ENCODE measurements around the gene ATP5PD.

Gene ATP5PD

GRCh38 chr17:75003070-75003956, 43.5 kb downstream of the ATP5PD start:
- no peak for DNase-seq (ENCODE audit: extremely low read depth, low read depth)
- TF ChIP-seq, protein P1, sequence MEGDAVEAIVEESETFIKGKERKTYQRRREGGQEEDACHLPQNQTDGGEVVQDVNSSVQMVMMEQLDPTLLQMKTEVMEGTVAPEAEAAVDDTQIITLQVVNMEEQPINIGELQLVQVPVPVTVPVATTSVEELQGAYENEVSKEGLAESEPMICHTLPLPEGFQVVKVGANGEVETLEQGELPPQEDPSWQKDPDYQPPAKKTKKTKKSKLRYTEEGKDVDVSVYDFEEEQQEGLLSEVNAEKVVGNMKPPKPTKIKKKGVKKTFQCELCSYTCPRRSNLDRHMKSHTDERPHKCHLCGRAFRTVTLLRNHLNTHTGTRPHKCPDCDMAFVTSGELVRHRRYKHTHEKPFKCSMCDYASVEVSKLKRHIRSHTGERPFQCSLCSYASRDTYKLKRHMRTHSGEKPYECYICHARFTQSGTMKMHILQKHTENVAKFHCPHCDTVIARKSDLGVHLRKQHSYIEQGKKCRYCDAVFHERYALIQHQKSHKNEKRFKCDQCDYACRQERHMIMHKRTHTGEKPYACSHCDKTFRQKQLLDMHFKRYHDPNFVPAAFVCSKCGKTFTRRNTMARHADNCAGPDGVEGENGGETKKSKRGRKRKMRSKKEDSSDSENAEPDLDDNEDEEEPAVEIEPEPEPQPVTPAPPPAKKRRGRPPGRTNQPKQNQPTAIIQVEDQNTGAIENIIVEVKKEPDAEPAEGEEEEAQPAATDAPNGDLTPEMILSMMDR (IDR thresholded peaks at IDR 0.05; ENCODE audit: low read depth, low read length, missing control alignments): no peak
- H3K4me3 ChIP-seq (replicated peaks; ENCODE audit: low read depth, low read length): no peak overlapping the region

GRCh38 chr17:75001915-75002843, 44.6 kb downstream of the ATP5PD start:
- no peak for DNase-seq (ENCODE audit: extremely low read depth, low read depth)
- H3K4me3 ChIP-seq (replicated peaks; ENCODE audit: low read depth, low read length): no peak overlapping the region
- TF ChIP-seq, protein P1 (IDR thresholded peaks at IDR 0.05; ENCODE audit: low read depth, low read length, missing control alignments): no peak

DNA sequence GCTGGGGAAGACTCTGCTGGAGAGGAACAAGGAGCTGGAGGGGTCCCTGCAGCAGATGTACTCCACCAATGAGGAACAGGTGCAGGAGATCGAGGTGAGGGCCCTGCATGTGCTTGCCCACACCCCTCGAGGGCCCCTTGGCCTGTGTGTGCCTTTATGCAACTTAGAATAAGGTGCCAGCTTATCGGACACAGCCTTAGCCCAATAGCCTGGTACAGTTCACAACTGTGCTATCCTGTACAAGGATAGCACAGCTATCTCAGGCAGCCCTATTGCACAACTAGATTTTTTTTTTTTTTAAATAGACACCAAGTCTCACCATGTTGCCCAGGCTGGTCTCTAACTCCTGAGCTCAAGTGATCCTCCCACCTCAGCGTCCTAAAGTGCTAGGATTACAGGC, 47.2 kb downstream of the ATP5PD start:
- no peak overlapping the region for H3K4me3 ChIP-seq (replicated peaks; ENCODE audit: low read depth, low read length)
- TF ChIP-seq, protein P1 (IDR thresholded peaks at IDR 0.05; ENCODE audit: low read depth, low read length, missing control alignments): no peak
- no peak for DNase-seq (ENCODE audit: extremely low read depth, low read depth)

DNA sequence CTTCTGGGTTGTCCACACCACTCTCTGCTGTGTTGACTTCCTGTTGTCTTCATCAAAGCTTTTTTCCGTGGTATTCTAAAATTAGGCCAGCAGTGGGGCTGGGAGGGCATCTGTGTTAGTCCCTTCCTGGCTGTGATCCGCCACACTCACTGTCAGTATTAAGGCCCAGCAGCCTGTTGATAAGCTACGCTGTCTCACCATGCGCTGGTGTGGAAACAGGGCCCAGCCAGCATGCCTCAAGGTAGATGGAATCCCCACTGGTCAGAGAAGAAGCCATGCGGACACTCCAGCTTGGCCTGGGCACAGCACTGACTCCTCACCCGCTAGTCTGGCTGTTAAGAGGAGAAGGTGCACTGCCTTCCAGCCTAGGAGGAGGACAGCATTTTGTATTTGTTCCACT, 48.0 kb downstream of the ATP5PD start:
- no peak for DNase-seq (ENCODE audit: extremely low read depth, low read depth)
- TF ChIP-seq, protein P1 (IDR thresholded peaks at IDR 0.05; ENCODE audit: low read depth, low read length, missing control alignments): no peak
- no peak overlapping the region for H3K4me3 ChIP-seq (replicated peaks; ENCODE audit: low read depth, low read length)

DNA sequence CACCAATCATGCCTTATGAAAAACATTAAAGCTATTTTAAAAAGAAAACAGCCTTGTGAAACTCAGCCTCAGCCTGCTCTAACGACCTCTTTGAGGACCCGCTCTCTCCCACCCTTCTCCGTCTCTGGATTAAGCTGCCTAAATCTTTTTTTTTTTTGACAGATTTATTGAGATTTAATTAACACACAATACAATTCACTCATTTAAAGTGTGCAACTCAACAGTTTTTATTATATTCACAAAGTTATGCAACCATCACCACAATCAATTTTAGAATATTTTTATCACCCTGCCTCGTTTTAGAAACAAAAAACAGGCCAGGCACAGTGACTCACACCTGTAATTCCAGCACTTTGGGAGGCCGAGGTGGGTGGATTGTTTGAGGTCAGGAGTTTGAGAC, 50.9 kb downstream of the ATP5PD start:
- TF ChIP-seq, protein P1 (IDR thresholded peaks at IDR 0.05; ENCODE audit: low read depth, low read length, missing control alignments): no peak
- DNase-seq (ENCODE audit: extremely low read depth, low read depth): no peak
- no peak overlapping the region for H3K4me3 ChIP-seq (replicated peaks; ENCODE audit: low read depth, low read length)

- TF ChIP-seq, protein P1 (IDR thresholded peaks at IDR 0.05; ENCODE audit: low read depth, low read length, missing control alignments): no peak
- no peak overlapping the region for H3K4me3 ChIP-seq (replicated peaks; ENCODE audit: low read depth, low read length)
- no peak for DNase-seq (ENCODE audit: extremely low read depth, low read depth)
Measured at GRCh38 chr17:74994440-74994839, 52.3 kb downstream of the ATP5PD start.
